DMS53 (cell line): Measurements from ENCODE around the gene LIMS4.
"Not testable (repeated sequence)": the region's sequence is repeated elsewhere in the genome, so short reads cannot be mapped to it uniquely, and the experiment has no call there.

ENCODE experiments used
- DNase-seq: peaks from one replicate; lab custom pipeline; 2025; lab: John Stamatoyannopoulos, UW

Gene LIMS4

DNA sequence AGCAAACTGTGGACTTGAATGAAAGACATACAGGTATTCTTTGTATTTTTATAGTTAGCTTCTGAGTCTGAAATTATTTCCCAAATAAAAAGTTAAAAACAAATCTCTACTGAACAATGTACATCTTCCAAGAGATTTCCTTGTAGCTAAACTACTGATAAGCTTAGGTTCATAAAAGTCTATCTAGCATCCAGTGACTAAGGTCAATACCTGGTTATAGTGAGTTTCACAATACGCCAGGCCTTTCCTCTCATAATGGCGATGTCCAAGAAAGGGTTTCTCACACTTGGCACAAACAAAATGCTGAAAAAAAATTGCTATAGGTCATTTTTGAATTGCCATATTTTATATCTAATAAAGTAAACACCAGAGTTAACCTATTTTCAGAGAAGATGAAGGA is 21.7 kb downstream of the LIMS4 start:
- not testable (repeated sequence) for DNase-seq

GRCh38 chr2:110449127-110449947 is 23.3 kb downstream of the LIMS4 start:
- not testable (repeated sequence) for DNase-seq

- DNase-seq = not testable (repeated sequence)
These were observed 26.0 kb downstream of the LIMS4 start for GRCh38 chr2:110446644-110447043.

DNA sequence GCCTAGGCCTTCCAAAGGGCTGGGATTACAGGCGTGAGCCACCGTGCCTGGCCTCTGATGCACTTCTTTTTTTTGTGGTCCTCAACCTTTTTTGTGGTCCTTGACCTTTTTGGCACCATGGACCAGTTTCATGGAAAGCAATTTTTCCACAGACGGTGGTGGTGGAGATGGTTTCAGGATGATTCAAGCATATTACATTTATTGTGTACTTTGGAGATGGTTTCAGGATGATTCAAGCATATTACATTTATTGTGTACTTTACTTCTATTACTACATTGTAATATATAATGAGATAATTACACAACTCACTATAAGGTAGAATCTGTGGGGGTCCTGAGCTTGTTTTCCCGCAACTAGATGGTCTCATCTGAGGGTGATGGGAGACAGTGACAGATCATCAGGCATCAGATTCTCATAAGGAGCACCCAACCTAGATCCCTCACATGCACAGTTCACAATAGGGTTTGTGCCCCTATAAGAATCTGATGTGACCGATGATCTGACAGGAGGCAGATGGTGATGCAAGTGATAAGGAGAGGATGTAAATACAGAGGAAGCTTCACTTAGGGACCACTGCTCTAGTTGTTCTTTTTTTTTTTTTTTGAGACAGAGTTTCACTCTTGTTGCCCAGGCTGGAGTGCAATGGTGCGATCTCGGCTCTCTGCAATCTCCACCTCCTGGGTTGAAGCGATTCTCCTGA is 29.2 kb downstream of the LIMS4 start:
- not testable (repeated sequence) for DNase-seq

DNA sequence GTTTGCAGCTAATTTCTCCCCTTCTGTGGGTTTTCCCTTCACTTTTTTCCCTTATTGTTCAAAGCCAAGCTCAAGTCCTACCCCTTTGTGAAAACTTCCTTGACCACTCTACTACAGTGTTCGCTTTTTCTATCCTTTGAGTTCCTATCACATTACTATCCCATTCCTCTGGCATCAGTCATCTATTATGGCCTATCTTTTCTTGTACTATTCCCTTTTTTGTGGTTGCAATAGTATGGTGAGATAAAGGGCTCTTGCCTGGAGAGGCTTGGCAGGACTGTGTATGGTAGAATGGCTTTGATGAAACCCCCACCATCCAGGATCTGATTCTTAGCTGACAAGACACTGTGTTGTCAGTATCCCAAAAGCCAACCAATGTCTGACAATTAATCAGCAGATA is 30.7 kb downstream of the LIMS4 start:
- not testable (repeated sequence) for DNase-seq

GRCh38 chr2:110434565-110434964 is 38.1 kb downstream of the LIMS4 start:
- DNase-seq = not testable (repeated sequence)

DNA sequence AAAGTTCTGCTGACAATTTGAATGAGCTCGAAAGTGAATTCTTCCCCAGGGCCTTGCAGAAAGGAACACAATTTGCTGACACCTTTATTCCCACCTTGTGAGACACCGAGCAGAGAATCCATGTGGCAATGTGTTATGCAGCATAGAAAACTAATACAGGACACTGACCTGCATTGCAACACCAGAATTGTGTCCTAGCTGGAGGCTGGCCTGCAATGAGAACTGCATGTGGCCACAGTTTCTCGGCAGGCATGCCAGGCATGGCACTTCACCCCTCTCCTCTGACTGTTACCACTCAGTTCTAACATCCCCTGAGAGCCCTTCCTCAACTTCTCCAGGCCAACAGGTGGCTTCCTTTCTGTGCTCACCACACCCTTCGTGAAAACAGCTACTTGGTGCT is 46.9 kb downstream of the LIMS4 start:
- DNase-seq = not testable (repeated sequence)

DNA sequence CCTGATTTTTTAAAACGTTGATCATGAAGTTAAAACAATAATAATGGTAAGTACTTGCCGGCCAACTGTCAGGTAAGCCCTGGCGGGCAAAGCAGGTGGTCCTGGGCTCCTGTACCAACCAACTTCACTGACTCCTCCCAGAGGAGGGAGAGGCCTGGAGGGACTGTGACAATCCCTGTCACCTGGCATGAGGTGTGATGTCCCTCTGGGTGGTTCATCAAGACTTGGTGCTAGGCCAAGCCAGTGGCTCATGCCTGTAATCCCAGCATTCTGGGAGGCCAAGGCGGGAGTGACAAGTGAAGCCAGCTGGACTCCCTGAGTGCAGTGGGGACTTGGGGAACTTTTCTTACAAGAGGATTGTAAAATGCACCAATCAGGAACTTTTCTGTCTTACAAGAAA is 48.2 kb downstream of the LIMS4 start:
- not testable (repeated sequence) for DNase-seq

DNA sequence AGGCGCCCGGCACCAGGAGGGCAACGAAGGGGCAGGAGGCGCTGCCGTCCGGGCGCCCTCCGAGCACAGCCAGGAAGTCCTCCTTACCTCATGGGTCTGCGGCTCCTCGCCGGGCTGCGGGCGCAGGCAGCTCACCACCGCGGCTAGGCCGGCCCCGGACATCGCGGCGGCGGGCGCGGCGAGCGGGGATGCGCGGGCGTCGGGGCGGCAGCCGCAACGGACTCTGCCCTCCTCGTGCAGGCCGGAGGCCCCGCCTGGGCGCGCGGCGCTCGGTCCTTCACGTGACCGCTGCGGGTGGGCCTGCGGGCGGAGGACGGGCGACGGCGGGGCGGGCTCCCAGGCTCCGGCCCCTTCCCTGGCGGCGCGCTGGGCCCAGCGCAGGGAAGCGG is 49.0 kb downstream of the LIMS4 start:
- not testable (repeated sequence) for DNase-seq

GRCh38 chr2:110422852-110423573 is 49.6 kb downstream of the LIMS4 start:
- DNase-seq = not testable (repeated sequence)

DNA sequence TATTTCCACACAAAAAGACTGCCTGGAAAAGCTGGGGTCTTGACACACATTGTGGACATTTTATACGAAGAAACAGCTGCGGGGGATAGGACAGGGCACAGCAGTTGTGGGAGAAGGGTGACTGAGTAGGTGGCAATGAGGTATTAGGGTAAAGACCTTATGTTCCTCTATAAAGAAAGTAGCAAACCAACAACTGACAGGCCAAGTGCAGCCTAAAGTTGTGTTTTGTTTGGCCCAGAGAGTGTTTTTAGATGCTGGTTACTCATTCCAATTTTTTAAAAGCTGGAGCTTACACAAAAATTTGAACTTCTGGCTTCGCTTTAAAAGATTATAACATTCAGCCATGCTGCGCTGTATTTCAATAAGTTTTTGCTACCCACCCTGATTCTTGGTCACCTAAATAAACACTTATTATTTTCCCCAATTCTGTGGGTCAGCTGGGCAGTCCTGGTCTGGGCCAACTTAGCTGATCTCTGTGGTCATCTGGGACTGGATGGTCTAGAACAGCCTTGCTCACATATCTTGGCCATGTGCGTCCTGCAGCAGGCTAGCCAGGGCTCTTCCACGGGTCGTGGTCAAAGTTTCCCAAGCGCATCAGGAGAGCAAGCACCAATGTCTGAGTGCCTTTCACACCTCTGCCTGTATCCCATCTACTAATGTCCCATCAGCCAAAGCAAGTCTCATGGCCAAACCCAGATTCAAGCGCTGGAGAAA is 51.8 kb downstream of the LIMS4 start:
- not testable (repeated sequence) for DNase-seq

DNA sequence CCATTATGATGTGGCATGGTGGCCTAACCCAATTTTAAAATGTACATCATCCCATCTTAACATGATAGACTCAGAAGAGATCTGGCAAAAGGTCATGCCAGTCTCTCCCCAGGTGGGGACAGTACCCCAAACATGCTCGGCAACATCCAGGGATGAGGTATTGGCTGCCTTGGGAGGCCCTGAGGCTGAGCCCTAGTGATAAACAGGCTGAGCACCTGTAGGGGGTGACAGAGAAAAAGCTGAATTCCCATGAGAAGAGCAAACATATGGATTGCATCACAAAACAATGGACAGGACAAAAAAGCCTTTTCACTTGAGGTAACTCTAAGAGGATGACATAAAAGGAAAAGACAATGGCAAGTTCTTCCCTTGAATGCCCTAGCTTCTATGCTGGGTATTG is 65.5 kb downstream of the LIMS4 start:
- DNase-seq = not testable (repeated sequence)

- not testable (repeated sequence) for DNase-seq
These were observed 67.6 kb downstream of the LIMS4 start for GRCh38 chr2:110404988-110405387.

GRCh38 chr2:110404246-110404645 is 68.4 kb downstream of the LIMS4 start:
- not testable (repeated sequence) for DNase-seq

DNA sequence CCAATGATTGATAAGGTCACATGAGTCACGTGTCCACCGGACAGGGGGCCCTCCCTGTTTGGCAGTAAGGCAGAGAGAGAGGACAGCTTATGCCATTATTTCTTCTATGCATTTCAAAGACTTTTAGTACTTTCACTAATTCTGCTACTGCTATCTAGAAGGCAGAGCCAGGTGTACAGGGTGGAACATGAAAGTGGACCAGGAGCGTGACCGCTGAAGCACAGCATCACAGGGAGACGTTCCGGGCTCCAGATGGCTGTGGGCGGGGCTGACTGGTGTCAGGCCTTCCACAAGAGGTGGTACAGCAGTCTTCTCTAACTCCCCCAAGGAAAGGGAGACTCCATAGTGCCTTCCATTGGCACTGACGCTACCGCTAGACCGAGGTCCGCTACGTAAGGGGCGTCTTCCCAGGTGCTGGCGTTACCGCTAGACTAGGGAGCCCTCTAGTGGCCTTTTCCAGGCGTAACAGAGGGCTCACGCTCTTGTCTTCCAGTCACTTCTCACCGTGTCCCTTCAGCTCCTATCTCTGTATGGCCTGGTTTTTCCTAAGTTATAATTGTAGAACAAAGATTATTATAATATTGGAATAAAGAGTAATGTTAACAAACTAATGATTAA is 71.5 kb downstream of the LIMS4 start:
- DNase-seq = not testable (repeated sequence)

- DNase-seq = not testable (repeated sequence)
These were observed 73.2 kb downstream of the LIMS4 start for GRCh38 chr2:110399378-110399777.

DNA sequence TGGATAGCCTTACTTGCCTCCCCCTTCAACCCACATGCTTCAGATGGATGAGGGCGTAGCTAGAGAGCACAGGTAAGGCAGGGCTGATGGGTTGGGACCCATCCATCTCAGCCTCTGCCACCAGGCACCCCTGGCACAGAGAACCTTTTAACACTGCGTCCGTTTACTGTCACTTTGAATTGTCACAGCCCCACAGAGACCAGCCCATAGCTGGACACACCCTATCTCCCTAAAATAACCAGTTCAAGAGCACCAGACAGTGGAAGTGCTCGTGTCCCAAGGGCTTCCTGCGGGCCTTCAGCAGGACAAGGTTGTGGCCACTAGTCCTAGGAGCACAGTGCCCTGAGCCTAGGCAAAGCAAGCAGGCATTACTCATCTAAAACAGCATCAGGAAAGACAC is 76.6 kb downstream of the LIMS4 start:
- not testable (repeated sequence) for DNase-seq
